Spleen (tissue), 11 donors: ENCODE measurements around the gene GJE1. TPM values are rescaled to one million over a fixed set of nuclear protein-coding genes. Genes with fewer than 3 reads are reported as not detected.

Experiments
- DNase-seq: peaks from one replicate; pipeline ENCODE4 v3.0.0-alpha.2; 2020
- H3K27ac ChIP-seq, 8 donors: fragments of 200-600 bp; sonication (generic) in 7 of 8; 1 replicate in 4 of 8; 2 replicates in 4 of 8; pipeline versions ENCODE4 v1.5.0 to v1.8.0; 2016 to 2021; ENCODE audit warnings: inconsistent platforms in 4 of 8, mild to moderate bottlenecking in 4 of 8, moderate library complexity in 1 of 8
- H3K27me3 ChIP-seq, 7 donors: fragments of 200-600 bp; sonication (generic) in 6 of 7; replicated peaks in 1 of 7; 1 replicate in 4 of 7; 2 replicates in 3 of 7; pipeline versions ENCODE4 v1.5.0 to v1.8.0; 2016 to 2021; ENCODE audit warnings: inconsistent platforms in 3 of 7, mild to moderate bottlenecking in 1 of 7
- H3K36me3 ChIP-seq, 6 donors: fragments of 200-600 bp; sonication (generic) in 5 of 6; 1 replicate in 4 of 6; 2 replicates in 2 of 6; pipeline versions ENCODE4 v1.5.0 to v1.8.0; 2016 to 2021; ENCODE audit warnings: inconsistent platforms in 2 of 6
- H3K4me1 ChIP-seq, 6 donors: fragments of 200-600 bp; sonication (generic) in 5 of 6; 1 replicate in 3 of 6; 2 replicates in 3 of 6; pipeline versions ENCODE4 v1.5.0 to v1.8.0; 2016 to 2021; ENCODE audit warnings: inconsistent platforms in 3 of 6
- H3K4me3 ChIP-seq, 8 donors: fragments of 200-600 bp; sonication (generic) in 7 of 8; 1 replicate in 4 of 8; 2 replicates in 4 of 8; pipeline versions ENCODE4 v1.5.0 to v1.8.0; 2016 to 2021; ENCODE audit warnings: inconsistent platforms in 4 of 8, mild to moderate bottlenecking in 4 of 8, moderate library complexity in 2 of 8
- H3K9me3 ChIP-seq, 8 donors: fragments of 200-600 bp; sonication (generic) in 7 of 8; 1 replicate in 4 of 8; 2 replicates in 4 of 8; pipeline versions ENCODE4 v1.5.0 to v1.8.0; 2016 to 2021; ENCODE audit warnings: inconsistent platforms in 4 of 8
- CTCF ChIP-seq, 11 experiments: fragments of 200-600 bp in 7 of 11; fragments of 450-650 bp in 4 of 11; sonication (generic) in 4 of 11; IDR thresholded peaks in 8 of 11; conservative IDR thresholded peaks in 3 of 11; 1 replicate in 7 of 11; 2 replicates in 4 of 11; pipeline versions ENCODE4 v1.4.0 to v1.8.0; 2016 to 2021; ENCODE audit warnings: antibody characterized with exemption in 11 of 11, inconsistent platforms in 4 of 11, mild to moderate bottlenecking in 1 of 11
- POLR2A ChIP-seq, 3 donors: fragments of 450-650 bp; IDR thresholded peaks; one replicate each; pipeline ENCODE4 v1.5.1; 2017; ENCODE audit warnings: antibody characterized with exemption in 3 of 3, mild to moderate bottlenecking in 1 of 3
- POLR2AphosphoS5 ChIP-seq, 3 donors: sonication (generic); formaldehyde crosslinking; IDR thresholded peaks; one replicate each; pipeline ENCODE4 v1.5.1; 2017; ENCODE audit warnings: antibody characterized with exemption in 3 of 3
- WGBS, 5 donors: extraction: QIAGEN DNeasy Blood & Tissue Kit in 3 of 5; methylation state at CpG; one replicate each; pipeline versions ENCODE4 v1.1.5 to v1.1.7; 2013 to 2018; 5-methylcytosine and 5-hydroxymethylcytosine counted together
- intact Hi-C: fragments of 100-400 bp; cut with DNase I; formaldehyde crosslinking; loops from one replicate; pipeline ENCODE4 v1.15.0; 2023; ENCODE audit warnings: low total_unique reads
- polyA plus RNA-seq, 3 donors: library from polyadenylated mRNA; stranded (reverse); fragments of 200-250 nt; gene quantifications; one replicate each; pipeline ENCODE4 v1.2.1, GENCODE V29; 2013
- total RNA-seq, 7 donors: library from RNA; depleted of rRNA in 3 of 7; stranded (reverse); fragments of >200 nt in 3 of 7; fragmentation: NEBNext Ultra II Directional in 4 of 7; extraction: Animal tissue kit (Norgen Biotek cat#: 25700) in 4 of 7; gene quantifications; one replicate each; pipeline versions ENCODE4 v1.1.0 to v1.2.1, GENCODE V29; 2016 to 2021
- donor health status: healthy with polysubstance abuse.
- donor health status: DM: no; HTN: no; CAD: no; lungs with moderate emphysema.
- donor health status: DM: no; HTN: no; CAD: no.
- donor health status: Bipolar disorder and iron deficiency.
- donor health status: healthy.
- donor health status: DM: no; HTN: no; CAD: no.
- donor health status: DM: yes; HTN: yes; CAD: no.

Gene GJE1
- total and polyA plus RNA-seq, 10 donors = not detected

GRCh38 chr6:142182004-142182403 is 49.3 kb downstream of the GJE1 start:
- Histone ChIP-seq H3K4me1 (peaks cover 5 to 30% (median 19%) of the 10 kb centered on the region in 6 donors), H3K4me3 (no peak overlapping the region), H3K27me3 (no peaks in the 10 kb centered on the region), H3K27ac (peak overlapping the region in 5 of 8 donors; percentile 7 to 67 (median 61)), H3K9me3 (peaks cover 0 to 24% (median 21%) of the 10 kb centered on the region in 8 donors), H3K36me3 (peaks cover 0 to 32% (median 18%) of the 10 kb centered on the region in 6 donors)
- DNase-seq = no peak
- intact Hi-C loops = no loop called here
- TF ChIP-seq CTCF (IDR thresholded peaks at IDR 0.05 in 8 of 11, conservative IDR thresholded peaks at IDR 0.05 in 3 of 11) = no peak
- TF ChIP-seq POLR2A (IDR thresholded peaks at IDR 0.05) = no peak
- TF ChIP-seq POLR2AphosphoS5 (IDR thresholded peaks at IDR 0.05) = no peak

GRCh38 chr6:142183351-142183750 is 50.6 kb downstream of the GJE1 start:
- Histone ChIP-seq H3K4me1 (peaks cover 6 to 37% (median 23%) of the 10 kb centered on the region in 6 donors), H3K4me3 (no peak overlapping the region), H3K9me3 (peaks cover 0 to 10% (median 7%) of the 10 kb centered on the region in 8 donors), H3K36me3 (peaks cover 0 to 23% (median 5%) of the 10 kb centered on the region in 6 donors), H3K27ac (peak overlapping the region in 7 of 8 donors; percentile 43 to 67 (median 61)), H3K27me3 (no peaks in the 10 kb centered on the region)
- no peak for DNase-seq
- WGBS, 5 donors = 62 to 88% (median 74%) methylated on average over 1 of the region's 1 CpG
- no peak for TF ChIP-seq POLR2AphosphoS5 (IDR thresholded peaks at IDR 0.05)
- TF ChIP-seq POLR2A (IDR thresholded peaks at IDR 0.05) = no peak
- no peak for TF ChIP-seq CTCF (IDR thresholded peaks at IDR 0.05 in 8 of 11, conservative IDR thresholded peaks at IDR 0.05 in 3 of 11)
- intact Hi-C loops = no loop called here

- Histone ChIP-seq H3K27me3 (no peaks in the 10 kb centered on the region), H3K4me1 (peaks cover 6 to 37% (median 23%) of the 10 kb centered on the region in 6 donors), H3K4me3 (no peak overlapping the region), H3K36me3 (peaks cover 0 to 23% (median 3%) of the 10 kb centered on the region in 6 donors), H3K27ac (peak overlapping the region in 7 of 8 donors; percentile 38 to 67 (median 61)), H3K9me3 (peaks cover 0 to under 1% (median 0%) of the 10 kb centered on the region in 8 donors)
- TF ChIP-seq POLR2AphosphoS5 (IDR thresholded peaks at IDR 0.05) = no peak
- no peak for TF ChIP-seq POLR2A (IDR thresholded peaks at IDR 0.05)
- TF ChIP-seq CTCF (IDR thresholded peaks at IDR 0.05 in 8 of 11, conservative IDR thresholded peaks at IDR 0.05 in 3 of 11) = no peak
- intact Hi-C loops = no loop called here
- 67 to 88% (median 76%) methylated on average over 2 of the region's 2 CpGs for WGBS, 5 donors
- no peak for DNase-seq
These were observed 51.6 kb downstream of the GJE1 start for GRCh38 chr6:142184307-142184706.

Other genes with a start within 250 kb of the GJE1 start
- under 1 TPM in 2 of 7 donors, not detected in 5; 0.25 to 0.36 TPM for gene NMBR, start 14.2 kb downstream of the GJE1 start, total RNA-seq
- gene NMBR, start 14.2 kb downstream of the GJE1 start, polyA plus RNA-seq = not detected
- 10 to 100 TPM; 28.6 to 53.2 (median 39.7) TPM for gene VTA1, start 14.3 kb downstream of the GJE1 start, total RNA-seq
- 10 to 100 TPM; 16.2 to 26.6 (median 22.7) TPM for gene VTA1, start 14.3 kb downstream of the GJE1 start, polyA plus RNA-seq
- gene ADGRG6, start 169.1 kb downstream of the GJE1 start, total RNA-seq = 10 to 100 TPM; 11.2 to 29.0 (median 22.4) TPM
- under 1 TPM; 0.24 to 0.70 (median 0.70) TPM for gene ADGRG6, start 169.1 kb downstream of the GJE1 start, polyA plus RNA-seq